Urinary bladder (tissue), 4 donors: ENCODE results near the gene PLPPR2. TPM values are rescaled to one million over a fixed set of nuclear protein-coding genes. Genes with fewer than 3 reads are reported as not detected.

Experiments used
- DNase-seq: peaks from one replicate; pipeline ENCODE4 v3.0.0-alpha.2; 2015; ENCODE audit errors: extremely low spot score
- H3K27ac ChIP-seq: one replicate; pipeline ENCODE4 v1.5.1; 2013; ENCODE audit warnings: low read depth, mild to moderate bottlenecking, moderate library complexity
- H3K36me3 ChIP-seq: one replicate; pipeline ENCODE4 v1.6.1; 2013; ENCODE audit warnings: mild to moderate bottlenecking, moderate library complexity; ENCODE audit not compliant: insufficient read depth
- H3K4me1 ChIP-seq: one replicate; pipeline ENCODE4 v1.6.1; 2013; ENCODE audit warnings: mild to moderate bottlenecking, moderate library complexity; ENCODE audit not compliant: insufficient read depth
- H3K4me3 ChIP-seq: one replicate; pipeline ENCODE4 v1.5.1; 2013; ENCODE audit warnings: low read depth, low read length
- WGBS: extraction: QIAGEN DNeasy Blood & Tissue Kit; methylation state at CpG from one replicate; pipeline ENCODE4 v1.1.7; 2013; 5-methylcytosine and 5-hydroxymethylcytosine counted together
- polyA plus RNA-seq: library from polyadenylated mRNA; stranded (reverse); fragments of 200-250 nt; gene quantifications from one replicate; pipeline ENCODE4 v1.2.3, GENCODE V29; 2013
- small RNA-seq: library from RNA; depleted of rRNA; stranded (forward); fragments of <200 nt; gene quantifications from one replicate; pipeline ENCODE3, GENCODE V24; 2014
- total RNA-seq: library from RNA; depleted of rRNA; stranded (reverse); fragments of >200 nt; gene quantifications from one replicate; pipeline ENCODE4 v1.2.3, GENCODE V29; 2014
- donor health status: healthy with polysubstance abuse.
- donor health status: healthy.

Gene PLPPR2
- total and polyA plus RNA-seq, 2 donors = 7.2 to 41.5 TPM

DNA sequence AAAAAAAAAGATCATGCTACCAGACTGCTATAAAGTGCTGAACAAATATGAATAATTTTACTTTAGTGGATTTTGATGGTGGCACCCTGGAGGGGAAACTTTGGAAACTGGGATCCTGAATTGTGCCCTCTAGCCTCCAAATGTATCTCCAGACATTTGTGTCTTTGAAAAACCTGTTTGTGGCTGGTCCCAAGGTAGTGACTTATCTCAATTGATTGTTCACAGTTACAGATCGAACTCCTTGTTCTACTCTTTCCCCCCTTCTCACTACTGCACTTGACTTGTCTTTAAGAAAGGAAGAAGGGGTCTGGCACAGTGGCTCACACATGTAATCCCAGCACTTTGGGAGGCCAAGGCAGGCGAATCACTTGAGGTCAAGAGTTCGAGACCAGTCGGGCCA lies 53.4 kb downstream of the PLPPR2 start:
- no peaks in the 10 kb centered on the region for H3K4me1 ChIP-seq
- H3K4me3 ChIP-seq = no peak overlapping the region
- no peak overlapping the region for H3K27ac ChIP-seq
- WGBS = 85% methylated on average over 4 of the region's 4 CpGs
- H3K36me3 ChIP-seq = no peaks in the 10 kb centered on the region
- no peak for DNase-seq

DNA sequence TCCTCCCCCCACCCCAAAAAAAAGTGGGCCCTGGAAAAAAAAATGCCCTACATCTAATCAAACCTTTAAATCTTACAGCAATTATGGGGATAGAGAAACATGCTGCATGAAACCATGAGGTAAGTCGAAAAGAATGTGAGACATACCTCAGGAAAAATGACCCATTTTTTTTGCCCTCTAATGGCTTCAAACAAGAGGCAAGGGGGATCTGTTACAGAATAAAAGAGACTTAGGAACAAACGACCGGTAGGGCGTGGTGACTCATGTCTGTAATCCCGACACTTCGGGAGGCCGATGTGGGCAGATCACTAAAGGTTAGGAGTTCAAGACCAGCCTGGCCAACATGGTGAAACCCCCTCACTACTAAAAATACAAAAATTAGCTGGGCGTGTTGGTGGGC lies 55.5 kb downstream of the PLPPR2 start:
- no peak for DNase-seq
- no peaks in the 10 kb centered on the region for H3K4me1 ChIP-seq
- H3K4me3 ChIP-seq = no peak overlapping the region
- H3K36me3 ChIP-seq = no peaks in the 10 kb centered on the region
- WGBS = 64% methylated on average over 8 of the region's 8 CpGs
- no peak overlapping the region for H3K27ac ChIP-seq

DNA sequence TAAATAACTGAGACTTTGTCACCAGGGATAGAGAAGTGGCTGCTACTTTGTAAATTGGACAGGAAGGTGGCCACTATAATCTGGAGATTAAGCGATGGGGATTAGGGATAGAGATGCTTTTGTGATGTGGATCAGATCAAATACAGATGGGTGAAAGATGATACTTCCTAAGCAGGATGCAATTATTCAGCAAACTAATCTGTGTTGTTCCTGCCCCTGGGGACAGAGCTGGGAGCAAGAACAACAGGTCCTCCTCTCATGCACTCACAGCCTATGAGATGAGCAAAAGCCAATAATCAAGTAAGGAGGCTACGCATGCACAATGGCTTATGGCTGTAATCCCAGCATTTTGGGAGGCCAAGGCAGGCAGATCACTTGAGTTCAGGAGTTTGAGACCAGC lies 59.3 kb downstream of the PLPPR2 start:
- WGBS = 78% methylated on average over 2 of the region's 2 CpGs

More for the DNA sequence above, 59.3 kb downstream of the PLPPR2 start:
- Histone ChIP-seq H3K27ac (no peak overlapping the region), H3K36me3 (no peaks in the 10 kb centered on the region), H3K4me3 (no peak overlapping the region), H3K4me1 (no peaks in the 10 kb centered on the region)
- no peak for DNase-seq

Small RNAs within 50 kb of the gene (small RNA-seq; reads per million reads assigned to genes)
- gene RF00019 = not detected

Other genes with a start within 250 kb of the PLPPR2 start
- gene SPC24, start 199.7 kb upstream of the PLPPR2 start, total RNA-seq = 21.1 TPM
- 1.8 TPM for gene SPC24, start 199.7 kb upstream of the PLPPR2 start, polyA plus RNA-seq
- 183 TPM for gene KANK2, start 157.9 kb upstream of the PLPPR2 start, total RNA-seq
- 819 TPM for gene KANK2, start 157.9 kb upstream of the PLPPR2 start, polyA plus RNA-seq
- gene ANGPTL8, start 115.8 kb upstream of the PLPPR2 start, total RNA-seq = not detected
- 21.4 TPM for gene ANGPTL8, start 115.8 kb upstream of the PLPPR2 start, polyA plus RNA-seq
- gene DOCK6, start 92.9 kb upstream of the PLPPR2 start, total RNA-seq = 20.7 TPM
- 30.6 TPM for gene DOCK6, start 92.9 kb upstream of the PLPPR2 start, polyA plus RNA-seq
- gene TSPAN16, start 59.3 kb upstream of the PLPPR2 start, total RNA-seq = not detected
- gene TSPAN16, start 59.3 kb upstream of the PLPPR2 start, polyA plus RNA-seq = not detected
- gene RAB3D, start 15.8 kb upstream of the PLPPR2 start, total RNA-seq = 13.4 TPM
- 12.4 TPM for gene RAB3D, start 15.8 kb upstream of the PLPPR2 start, polyA plus RNA-seq
- gene TMEM205, start 9.2 kb upstream of the PLPPR2 start, total RNA-seq = 63.8 TPM
- gene TMEM205, start 9.2 kb upstream of the PLPPR2 start, polyA plus RNA-seq = 144 TPM
- gene CCDC159, start 8.9 kb upstream of the PLPPR2 start, total RNA-seq = 14.3 TPM
- gene CCDC159, start 8.9 kb upstream of the PLPPR2 start, polyA plus RNA-seq = 29.0 TPM
- 1.2 TPM for gene SWSAP1, start 19.2 kb downstream of the PLPPR2 start, total RNA-seq
- 2.4 TPM for gene SWSAP1, start 19.2 kb downstream of the PLPPR2 start, polyA plus RNA-seq
- gene EPOR, start 28.9 kb downstream of the PLPPR2 start, total RNA-seq = 2.9 TPM
- 6.6 TPM for gene EPOR, start 28.9 kb downstream of the PLPPR2 start, polyA plus RNA-seq
- gene RGL3, start 63.9 kb downstream of the PLPPR2 start, total RNA-seq = 2.5 TPM
- 6.5 TPM for gene RGL3, start 63.9 kb downstream of the PLPPR2 start, polyA plus RNA-seq
- 0.48 TPM for gene ODAD3, start 79.7 kb downstream of the PLPPR2 start, total RNA-seq
- gene ODAD3, start 79.7 kb downstream of the PLPPR2 start, polyA plus RNA-seq = 0.34 TPM
- 54.9 TPM for gene PRKCSH, start 80.2 kb downstream of the PLPPR2 start, total RNA-seq
- gene PRKCSH, start 80.2 kb downstream of the PLPPR2 start, polyA plus RNA-seq = 174 TPM
- gene ELAVL3, start 125.6 kb downstream of the PLPPR2 start, total RNA-seq = 0.90 TPM
- gene ELAVL3, start 125.6 kb downstream of the PLPPR2 start, polyA plus RNA-seq = 0.28 TPM
- 4.5 TPM for gene ZNF653, start 150.4 kb downstream of the PLPPR2 start, total RNA-seq
- 9.8 TPM for gene ZNF653, start 150.4 kb downstream of the PLPPR2 start, polyA plus RNA-seq
- 19.0 TPM for gene ECSIT, start 173.7 kb downstream of the PLPPR2 start, total RNA-seq
- gene ECSIT, start 173.7 kb downstream of the PLPPR2 start, polyA plus RNA-seq = 68.7 TPM
- gene CNN1, start 183.4 kb downstream of the PLPPR2 start, total RNA-seq = 558 TPM
- 3,172 TPM for gene CNN1, start 183.4 kb downstream of the PLPPR2 start, polyA plus RNA-seq
- 15.4 TPM for gene ELOF1, start 203.8 kb downstream of the PLPPR2 start, total RNA-seq
- 61.2 TPM for gene ELOF1, start 203.8 kb downstream of the PLPPR2 start, polyA plus RNA-seq
- 1.1 TPM for gene ACP5, start 222.2 kb downstream of the PLPPR2 start, total RNA-seq
- 14.7 TPM for gene ACP5, start 222.2 kb downstream of the PLPPR2 start, polyA plus RNA-seq
- gene ZNF627, start 242.1 kb downstream of the PLPPR2 start, total RNA-seq = 48.2 TPM
- gene ZNF627, start 242.1 kb downstream of the PLPPR2 start, polyA plus RNA-seq = 10.9 TPM